ENCODE measurements around the gene RABGAP1L. TPM values are rescaled to one million over a fixed set of nuclear protein-coding genes. Genes with fewer than 3 reads are reported as not detected.

Gene RABGAP1L
- total and polyA plus RNA-seq, 2 of the 4 experiments (the other 2 are of a cell fraction) = 7.9 to 26.7 TPM

DNA sequence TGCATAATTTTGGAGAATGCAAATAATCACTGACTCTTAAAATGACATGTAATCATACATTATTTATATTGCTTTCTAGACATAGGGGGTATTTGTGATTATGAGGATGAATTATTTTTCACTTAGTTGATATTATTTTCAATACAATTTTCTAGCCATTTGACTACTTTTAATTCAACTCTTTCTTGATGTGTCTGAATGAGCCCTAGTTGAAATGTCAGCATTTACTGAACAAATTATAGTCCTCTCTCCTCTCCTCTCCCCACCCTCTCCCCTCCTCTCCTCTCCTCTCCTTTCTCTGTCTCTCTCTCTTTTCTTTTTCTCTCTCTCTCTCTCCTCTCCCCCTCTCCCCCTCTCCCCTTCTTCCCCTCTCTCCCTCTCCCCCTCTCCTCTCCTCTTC lies 483.1 kb downstream of the RABGAP1L start:
- Histone ChIP-seq H3K4me2 (ENCODE audit: low read depth, low read length) (no peak overlapping the region), H3K27ac (ENCODE audit: insufficient read depth, low read length) (no peak overlapping the region), H2BK120ac (ENCODE audit: low read depth, low read length) (no peak overlapping the region), H3K36me3 (ENCODE audit: control insufficient read depth, insufficient read depth, low read length) (no peaks in the 10 kb centered on the region), H3K79me1 (ENCODE audit: low read depth in 1 of 2, low read length in 2 of 2) (no peaks in the 10 kb centered on the region), H2AK9ac (replicated peaks; ENCODE audit: low read depth, low read length, poor library complexity) (no peak overlapping the region), H3K56ac (ENCODE audit: extremely low read depth, insufficient read depth, low read length) (no peak overlapping the region), H2BK15ac (ENCODE audit: low read depth, low read length) (no peak overlapping the region), H4K8ac (ENCODE audit: low read depth in 2 of 2, low read length in 2 of 2) (no peak overlapping the region), H4K5ac (ENCODE audit: low read depth, low read length) (no peak overlapping the region), H3K4ac (ENCODE audit: low read depth, low read length) (no peak overlapping the region), H2AK5ac (ENCODE audit: low read depth, low read length) (no peak overlapping the region), H4K91ac (ENCODE audit: insufficient read depth, low read depth, low read length) (no peak overlapping the region), H3K27me3 (ENCODE audit: control insufficient read depth, insufficient read depth, low read length) (no peaks in the 10 kb centered on the region), H2BK20ac (ENCODE audit: low read depth, low read length) (no peak overlapping the region), H3K14ac (replicated peaks; ENCODE audit: low read depth, low read length) (no peak overlapping the region), H3K9ac (ENCODE audit: low read depth, low read length) (no peak overlapping the region), H3K23ac (ENCODE audit: low read depth, low read length) (no peak overlapping the region), H3K4me3 (ENCODE audit: insufficient read depth, low read depth, low read length) (no peak overlapping the region), H2BK5ac (ENCODE audit: low read depth, low read length, poor library complexity, severe bottlenecking) (no peak overlapping the region), H2AFZ (replicated peaks; ENCODE audit: low read length, poor library complexity) (no peak overlapping the region), H3K4me1 (ENCODE audit: control insufficient read depth, insufficient read depth, low read length) (no peaks in the 10 kb centered on the region), H3K18ac (ENCODE audit: low read depth, low read length) (no peak overlapping the region), H4K20me1 (ENCODE audit: insufficient read depth, low read length) (no peaks in the 10 kb centered on the region), H3K9me1 (ENCODE audit: insufficient read depth, low read length) (no peaks in the 10 kb centered on the region), H3K9me3 (ENCODE audit: control insufficient read depth, insufficient read depth, low read length) (no peaks in the 10 kb centered on the region)
- ATAC-seq (ENCODE audit: low read depth) = no peak
- no peak for DNase-seq
- TF ChIP-seq RFX5 (IDR thresholded peaks at IDR 0.05; ENCODE audit: low read depth, low read length) = no peak
- TF ChIP-seq MAFK (IDR thresholded peaks at IDR 0.05; ENCODE audit: low read depth, low read length) = no peak
- TF ChIP-seq, protein P1, sequence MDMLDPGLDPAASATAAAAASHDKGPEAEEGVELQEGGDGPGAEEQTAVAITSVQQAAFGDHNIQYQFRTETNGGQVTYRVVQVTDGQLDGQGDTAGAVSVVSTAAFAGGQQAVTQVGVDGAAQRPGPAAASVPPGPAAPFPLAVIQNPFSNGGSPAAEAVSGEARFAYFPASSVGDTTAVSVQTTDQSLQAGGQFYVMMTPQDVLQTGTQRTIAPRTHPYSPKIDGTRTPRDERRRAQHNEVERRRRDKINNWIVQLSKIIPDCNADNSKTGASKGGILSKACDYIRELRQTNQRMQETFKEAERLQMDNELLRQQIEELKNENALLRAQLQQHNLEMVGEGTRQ (IDR thresholded peaks at IDR 0.05; ENCODE audit: low read depth, low read length) = no peak
- no peak for TF ChIP-seq MXI1 (IDR thresholded peaks at IDR 0.05; ENCODE audit: borderline replicate concordance, low read depth, low read length)
- no peak for TF ChIP-seq RCOR1 (IDR thresholded peaks at IDR 0.05; ENCODE audit: insufficient replicate concordance, low read length)
- no peak for TF ChIP-seq MAZ (IDR thresholded peaks at IDR 0.05; ENCODE audit: borderline replicate concordance, low read depth, low read length)
- TF ChIP-seq CTCF (conservative IDR thresholded peaks at IDR 0.05; ENCODE audit: low read depth, low read length) = no peak
- no peak for TF ChIP-seq NFE2L2 (IDR thresholded peaks at IDR 0.05; ENCODE audit: low read depth, low read length)
- TF ChIP-seq RAD21 (IDR thresholded peaks at IDR 0.05; ENCODE audit: low read length) = no peak
- no TSS peak for BruUV-seq (replicated peaks)
- in situ Hi-C loops (cut with MboI; ENCODE audit: low sequenced_read_pairs) (no loop called here), intact Hi-C loops (cut with micrococcal nuclease) (no loop called here), dilution Hi-C loops (cut with HindIII; ENCODE audit: low sequenced_read_pairs, unreplicated experiment) (no loop called here)
- POLR2A ChIA-PET (ENCODE audit: unreplicated experiment) = no interaction called here
- CTCF ChIA-PET = no interaction called here
